NCI-H2196 (cell line): ENCODE data around the gene SPACA6.

ENCODE experiments used
- DNase-seq: peaks from one replicate; lab custom pipeline; 2025; ENCODE audit not compliant: unreplicated experiment; lab: John Stamatoyannopoulos, UW

Gene SPACA6

DNA sequence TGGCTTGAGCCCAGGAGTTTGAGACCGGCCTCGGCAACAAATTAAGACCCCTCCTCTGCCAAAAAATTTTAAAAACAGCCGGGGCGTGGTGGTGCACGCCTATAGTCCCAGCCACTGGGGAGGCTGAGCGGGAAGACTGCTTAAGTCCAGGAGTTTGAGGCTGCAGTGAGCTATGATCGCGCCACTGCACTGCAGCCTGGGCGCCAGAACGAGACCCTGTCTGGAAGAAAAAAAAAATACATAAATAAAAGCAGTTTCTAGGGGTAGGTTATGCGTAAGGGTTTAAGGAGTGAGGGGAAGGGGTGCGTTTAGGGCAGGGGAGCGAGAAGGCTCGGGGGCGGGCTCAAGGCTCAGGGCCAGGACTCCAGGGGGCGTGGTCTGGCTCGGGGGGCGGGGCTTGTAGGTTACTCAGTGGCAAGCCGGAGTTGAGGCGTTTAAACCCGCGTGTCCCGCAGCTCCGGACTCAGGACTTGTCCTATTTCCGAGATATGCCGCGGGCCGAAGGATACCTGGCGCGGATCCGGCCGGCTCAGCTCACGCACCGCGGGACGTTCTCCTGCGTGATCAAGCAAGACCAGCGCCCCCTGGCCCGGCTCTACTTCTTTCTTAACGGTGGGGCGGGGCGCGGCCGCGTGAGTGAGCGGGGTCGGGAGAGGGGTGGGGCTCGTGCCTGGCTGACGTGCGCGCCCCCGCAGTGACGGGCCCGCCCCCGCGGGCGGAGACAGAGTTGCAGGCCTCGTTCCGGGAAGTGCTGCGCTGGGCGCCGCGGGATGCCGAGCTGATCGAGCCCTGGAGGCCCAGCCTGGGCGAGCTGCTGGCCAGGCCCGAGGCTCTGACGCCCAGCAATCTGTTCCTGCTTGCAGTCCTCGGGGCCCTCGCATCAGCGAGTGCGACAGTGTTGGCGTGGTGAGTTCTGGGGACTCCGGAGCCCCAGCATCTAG lies 10.7 kb downstream of the SPACA6 start:
- peak; percentile 93 for DNase-seq

DNA sequence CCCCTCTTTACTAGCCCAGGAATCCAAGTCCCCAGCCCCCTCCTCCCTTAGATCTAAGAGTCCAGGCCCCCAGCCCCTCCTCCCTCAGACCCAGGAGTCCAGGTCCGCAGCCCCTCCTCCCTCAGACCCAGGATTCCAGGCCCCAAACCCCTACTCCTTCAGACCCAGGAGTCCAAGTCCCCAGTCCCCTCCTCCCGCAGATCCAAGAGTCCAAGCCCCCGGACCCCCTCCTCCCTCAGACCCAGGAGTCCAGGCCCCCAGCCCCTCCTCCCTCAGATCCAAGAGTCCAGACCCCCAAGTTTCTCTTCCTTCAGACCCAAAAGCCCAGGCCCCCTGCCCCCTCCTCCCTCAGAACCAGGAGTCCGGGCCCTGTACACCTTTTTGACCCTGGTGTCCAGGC lies 11.5 kb downstream of the SPACA6 start:
- no peak for DNase-seq

DNA sequence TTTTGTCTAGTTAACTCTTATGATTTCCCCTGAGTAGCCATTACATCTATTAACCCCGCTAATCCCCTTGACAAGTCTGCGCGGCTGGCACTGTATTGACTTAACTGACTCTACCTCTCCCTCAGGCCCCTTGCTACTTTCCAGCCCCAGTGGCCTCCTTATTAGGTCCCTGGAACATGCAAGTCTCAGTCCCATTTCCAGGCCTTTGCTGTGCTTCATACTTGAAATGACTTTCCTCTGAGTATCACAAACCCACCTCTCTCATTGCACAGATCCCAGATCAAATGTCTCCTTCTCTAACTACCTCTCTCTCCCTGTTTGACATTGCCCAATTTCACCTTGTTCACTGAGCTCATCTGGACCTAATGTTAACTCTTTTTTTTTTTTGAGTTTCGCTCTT lies 13.2 kb downstream of the SPACA6 start:
- DNase-seq: no peak

DNA sequence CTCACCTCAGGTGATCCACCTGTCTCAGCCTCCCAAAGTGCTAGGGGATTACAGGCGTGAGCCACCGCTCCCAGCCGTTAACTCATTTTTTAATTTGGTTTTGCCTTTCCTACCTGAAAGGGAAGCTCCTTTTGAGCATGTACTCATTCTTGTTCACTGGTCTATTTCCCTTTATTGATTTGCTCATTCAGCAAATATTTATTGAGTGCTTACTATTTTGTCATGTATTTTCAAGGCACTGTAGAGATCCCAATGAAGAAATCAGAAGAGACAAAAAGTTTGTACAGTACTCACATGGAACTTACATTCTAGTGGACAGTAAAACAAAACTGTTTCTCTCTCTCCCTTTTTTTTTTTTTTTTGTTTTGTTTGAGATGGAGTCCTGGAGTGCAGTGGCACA lies 13.8 kb downstream of the SPACA6 start:
- no peak for DNase-seq

DNA sequence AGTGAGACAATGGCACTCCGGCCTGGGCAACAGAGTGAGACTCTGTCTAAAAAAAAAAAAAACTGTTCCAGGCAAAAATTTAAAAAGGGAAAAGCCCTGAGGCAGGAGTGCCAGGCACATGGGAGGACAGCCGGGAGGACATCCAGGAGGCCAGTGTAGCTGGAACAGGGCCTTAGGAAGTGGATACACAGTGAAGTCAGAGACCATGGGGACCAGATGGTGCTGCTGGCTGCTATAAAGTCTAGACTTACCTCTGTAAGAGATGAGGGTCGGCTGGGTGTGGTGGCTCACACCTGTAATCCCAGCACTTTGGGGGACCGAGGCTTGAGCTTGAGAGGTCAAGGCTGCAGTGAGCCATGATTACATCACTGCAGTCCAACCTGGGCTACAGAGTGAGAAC lies 15.7 kb downstream of the SPACA6 start:
- DNase-seq: no peak

DNA sequence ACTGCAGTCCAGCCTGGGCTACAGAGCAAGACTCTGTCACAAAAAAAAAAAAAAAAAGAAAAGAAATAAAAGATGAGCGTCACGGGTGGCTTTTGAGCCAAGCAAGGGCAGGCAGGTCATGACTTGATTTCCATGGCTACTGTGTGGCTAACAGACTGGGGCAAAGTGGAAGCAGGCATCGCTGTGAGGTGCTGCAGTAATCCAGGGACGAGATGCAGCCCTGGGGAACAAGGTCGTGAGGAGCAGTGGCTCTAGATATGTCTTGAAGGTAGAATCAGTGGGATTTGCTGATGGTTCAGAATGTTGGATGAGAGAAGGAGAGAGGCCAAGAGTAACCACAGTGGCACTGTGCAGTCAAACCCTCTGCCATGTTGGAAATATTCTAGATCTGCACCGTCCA lies 16.4 kb downstream of the SPACA6 start:
- DNase-seq: no peak

DNA sequence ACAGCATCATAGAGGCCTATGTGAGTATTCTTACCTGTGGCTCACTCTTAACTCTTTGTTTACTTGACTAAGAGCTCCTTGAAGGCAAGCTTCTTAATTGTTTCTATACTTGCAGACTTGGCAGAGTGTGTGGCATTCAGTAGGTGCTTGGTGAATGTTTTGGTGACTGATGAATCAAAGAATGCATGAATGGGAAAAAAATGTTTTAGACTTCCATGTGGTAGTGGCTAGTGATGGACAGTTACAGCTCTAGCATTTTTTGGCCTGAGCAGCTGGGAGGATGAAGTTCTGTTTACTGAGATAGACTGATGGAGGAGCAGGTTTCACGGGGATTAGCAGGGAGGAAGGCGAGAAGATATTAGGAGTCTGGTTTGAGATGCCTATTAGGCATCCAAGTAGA lies 17.0 kb downstream of the SPACA6 start:
- no peak for DNase-seq

DNA sequence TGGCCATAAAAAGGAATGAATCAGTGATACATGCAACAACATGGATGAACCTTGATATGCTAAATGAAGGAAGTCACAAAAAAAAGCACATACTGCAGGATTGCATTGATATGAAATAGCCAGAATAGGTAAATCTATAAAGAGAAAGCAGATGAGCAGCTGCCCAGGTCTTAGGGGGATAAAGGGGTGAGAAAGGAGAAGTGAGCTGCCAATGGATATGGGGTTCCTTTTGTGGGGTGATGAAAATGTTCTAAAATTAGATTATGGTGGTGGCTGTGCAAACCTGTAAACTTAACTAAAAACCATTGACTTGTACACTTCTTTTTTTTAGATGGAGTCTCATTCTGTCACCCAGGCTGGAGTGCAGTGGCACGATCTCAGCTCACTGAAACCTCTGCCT lies 18.6 kb downstream of the SPACA6 start:
- no peak for DNase-seq

DNA sequence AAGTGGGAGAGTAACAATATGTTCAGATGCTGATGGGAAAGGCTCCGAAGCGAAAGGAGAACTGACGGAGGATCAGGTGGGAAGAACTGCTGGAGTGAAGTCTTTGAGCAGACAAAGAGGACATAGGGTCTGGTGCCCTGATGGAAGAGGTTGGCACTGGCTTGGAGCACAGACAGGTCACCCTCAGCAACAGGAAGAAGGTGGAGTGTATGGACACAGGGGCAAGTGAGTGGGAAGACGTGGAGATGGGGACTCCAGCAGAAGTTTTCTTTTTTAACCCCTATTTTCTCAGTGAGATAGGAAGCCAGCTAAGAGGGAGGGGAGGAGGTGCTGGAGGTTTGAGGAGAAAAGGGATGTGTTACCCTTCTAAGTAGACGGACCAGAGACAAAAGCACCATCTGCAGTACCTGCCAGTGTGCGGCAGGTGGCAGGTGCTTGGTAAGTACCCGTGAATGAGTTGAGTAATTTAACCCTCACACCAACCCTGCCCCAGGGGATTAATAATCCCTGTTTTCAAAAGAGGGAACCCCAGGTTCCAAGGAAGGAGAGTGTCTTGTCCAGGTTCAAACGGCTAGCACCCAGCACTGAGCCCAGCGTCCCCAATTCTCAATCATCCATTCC lies 19.4 kb downstream of the SPACA6 start:
- DNase-seq: peak; percentile 39

DNA sequence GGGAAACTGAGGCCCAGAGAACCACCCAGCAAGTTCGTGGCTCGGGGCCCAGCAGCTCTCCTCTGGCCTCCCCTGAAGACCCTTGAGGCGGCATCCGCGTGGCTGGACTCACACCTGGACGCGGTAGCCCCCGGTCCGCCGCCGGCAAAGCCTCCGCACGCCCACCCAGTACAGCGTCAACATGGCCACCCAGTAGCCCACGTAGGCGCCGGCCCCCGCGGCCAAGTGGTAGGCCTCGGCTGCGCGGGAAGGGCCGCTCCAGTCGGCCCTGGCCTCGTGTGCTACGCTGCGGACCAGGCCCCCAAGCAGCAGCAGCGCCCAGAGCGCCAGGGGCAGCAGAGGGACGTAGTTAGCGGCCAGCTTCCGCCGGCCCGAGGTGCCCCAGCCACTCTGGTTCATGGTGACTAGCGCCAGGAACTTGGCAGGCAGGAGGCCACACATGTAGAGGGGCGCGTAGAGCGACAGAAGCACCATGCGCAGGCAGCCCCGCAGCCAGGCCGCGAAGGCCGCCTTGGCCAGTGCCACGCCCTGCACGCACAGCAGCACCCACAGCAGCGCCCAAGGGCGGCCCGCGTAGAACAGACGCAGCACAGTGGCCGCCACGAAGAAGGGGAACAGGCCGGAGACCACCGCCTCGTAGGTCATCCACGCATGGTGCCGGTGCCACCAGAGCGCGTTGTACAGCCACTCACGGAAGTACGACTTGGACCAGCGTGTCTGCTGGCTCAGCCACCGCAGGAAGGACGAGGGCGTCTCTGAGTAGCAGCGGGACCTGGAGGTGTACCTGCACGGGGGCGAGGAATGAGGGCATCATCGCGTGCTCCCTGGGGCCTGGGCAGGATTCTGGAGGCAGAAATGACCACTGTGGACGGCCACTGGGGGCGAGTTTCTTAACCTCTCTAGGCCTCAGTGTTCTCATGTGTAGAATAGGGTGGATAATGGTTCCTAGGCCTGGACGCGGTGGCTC lies 20.5 kb downstream of the SPACA6 start:
- DNase-seq: no peak

DNA sequence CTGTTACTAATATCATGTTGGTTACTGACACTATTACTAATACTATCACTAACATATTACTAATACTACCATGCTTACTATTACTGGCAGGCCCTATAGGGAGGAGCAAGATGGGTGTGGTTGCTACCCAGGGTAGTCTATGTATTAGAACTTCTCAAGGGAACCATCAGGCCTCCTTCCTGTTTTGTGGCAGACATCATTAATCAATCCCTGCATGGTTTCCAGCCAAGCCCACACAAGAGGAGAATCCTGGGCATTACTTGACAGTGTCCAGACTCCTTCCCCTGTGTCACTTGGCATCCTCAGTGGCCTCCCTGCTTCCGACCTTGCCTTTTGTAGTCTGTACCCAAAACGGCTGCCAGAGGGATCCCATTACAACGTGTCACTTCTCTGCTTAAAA lies 21.7 kb downstream of the SPACA6 start:
- DNase-seq: no peak

DNA sequence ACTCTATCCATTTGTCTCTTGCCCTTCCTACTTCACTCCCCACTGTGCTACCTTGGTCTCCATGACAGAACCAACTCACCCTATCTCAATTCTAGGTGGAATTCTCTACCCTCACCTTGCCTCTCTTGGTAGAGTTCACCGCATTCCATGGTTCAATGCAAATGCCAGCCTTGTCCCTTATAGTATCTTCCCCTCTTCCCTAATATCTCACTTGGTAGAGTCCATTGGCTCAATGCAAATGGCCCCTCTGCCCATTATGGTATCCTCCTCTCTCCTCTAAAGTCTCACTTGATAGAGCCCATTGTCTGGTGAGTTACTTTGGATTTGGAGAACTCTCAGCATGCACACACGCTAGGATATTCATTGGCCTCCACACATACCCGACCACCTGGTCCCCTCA lies 22.7 kb downstream of the SPACA6 start:
- DNase-seq: no peak

DNA sequence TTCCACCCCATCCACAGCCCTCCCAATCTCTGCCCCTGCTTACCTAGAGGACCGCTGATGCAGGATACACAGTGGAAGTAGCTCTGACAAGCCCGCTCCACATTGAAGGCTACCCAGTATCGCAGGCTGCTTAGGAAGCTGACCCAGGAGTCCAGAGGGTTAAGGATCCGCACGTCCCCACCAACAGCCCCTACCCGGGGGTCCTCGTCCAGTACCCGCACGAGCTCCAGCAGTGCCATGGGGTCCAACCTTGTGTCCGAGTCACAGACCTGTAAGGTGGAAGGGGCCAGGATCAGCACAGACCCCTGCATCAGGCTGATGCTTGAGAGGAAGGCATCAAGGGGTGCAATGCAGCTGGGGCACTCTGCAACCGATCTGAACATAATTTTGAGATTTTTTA lies 23.8 kb downstream of the SPACA6 start:
- no peak for DNase-seq

DNA sequence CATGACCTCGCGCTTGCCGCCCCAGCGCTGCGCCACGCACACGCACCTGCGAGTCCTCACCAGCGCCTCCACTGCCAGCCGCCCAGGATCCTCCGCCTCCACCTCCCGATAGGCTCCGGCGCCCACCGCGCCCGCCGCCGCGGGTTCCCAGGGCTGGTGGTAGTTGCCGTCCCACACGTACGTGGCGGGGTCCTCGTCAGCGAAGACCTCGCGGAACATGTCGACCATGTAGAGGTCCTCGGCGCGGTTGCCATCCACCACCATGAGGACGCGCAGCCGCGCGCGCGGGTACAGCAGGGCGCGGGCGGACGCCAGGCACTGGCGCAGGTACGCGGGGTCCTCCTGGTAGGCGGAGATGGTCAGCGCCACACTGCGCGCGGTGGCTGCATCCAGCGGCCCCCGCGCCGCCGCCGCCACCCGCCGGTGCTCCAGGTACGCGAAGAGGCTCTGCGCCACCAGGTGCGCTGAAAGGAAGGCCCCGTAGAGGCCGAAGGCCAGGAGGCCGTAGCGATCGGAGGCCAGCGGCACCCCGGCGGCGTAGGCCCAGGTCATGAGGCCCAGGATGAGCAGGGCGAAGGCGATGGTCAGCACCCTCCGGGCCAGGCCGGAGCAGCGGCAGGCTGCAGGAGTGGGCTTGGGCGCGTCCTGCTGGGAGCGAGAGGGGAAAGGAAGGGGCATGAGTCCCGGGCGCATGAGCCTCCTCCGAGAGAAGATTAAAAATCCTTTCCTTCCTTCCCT lies 26.3 kb downstream of the SPACA6 start:
- no peak for DNase-seq

DNA sequence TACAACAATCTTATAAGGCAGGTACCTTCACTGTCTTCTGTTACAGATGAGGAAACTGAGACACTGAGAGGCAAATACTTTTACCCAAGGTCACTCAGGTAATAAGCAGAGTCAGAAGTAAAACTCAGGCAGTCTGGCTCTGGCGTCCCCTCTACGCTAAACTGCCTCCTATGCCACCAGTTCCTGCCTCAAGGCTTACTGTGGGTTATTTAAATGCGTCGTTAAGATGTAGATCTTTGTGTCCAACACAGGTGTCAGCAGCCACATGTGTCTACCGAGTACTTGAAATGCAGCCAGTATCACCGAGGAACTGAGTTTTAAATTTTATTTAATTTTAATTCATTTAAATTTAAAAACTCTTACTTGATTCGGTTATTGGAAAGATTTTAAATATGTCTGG lies 28.8 kb downstream of the SPACA6 start:
- DNase-seq: no peak

DNA sequence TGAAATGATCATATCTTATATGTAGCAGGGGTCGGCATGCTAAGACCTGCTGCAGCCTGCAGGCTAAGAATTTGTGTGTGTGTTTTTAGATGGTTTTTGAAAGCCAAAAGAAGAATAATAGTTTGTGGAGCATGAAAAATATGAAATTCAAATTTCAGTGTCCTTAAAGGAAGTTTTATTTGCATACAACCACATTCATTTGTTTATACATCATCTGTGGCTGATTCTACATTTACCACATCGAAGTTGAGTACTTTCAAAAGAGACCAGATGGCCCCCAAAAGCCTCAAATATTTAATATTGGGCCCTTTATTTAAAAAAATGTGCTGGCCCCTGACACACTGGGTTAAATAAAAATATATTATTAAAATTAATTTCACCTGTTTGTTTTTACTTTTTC lies 29.4 kb downstream of the SPACA6 start:
- no peak for DNase-seq

DNA sequence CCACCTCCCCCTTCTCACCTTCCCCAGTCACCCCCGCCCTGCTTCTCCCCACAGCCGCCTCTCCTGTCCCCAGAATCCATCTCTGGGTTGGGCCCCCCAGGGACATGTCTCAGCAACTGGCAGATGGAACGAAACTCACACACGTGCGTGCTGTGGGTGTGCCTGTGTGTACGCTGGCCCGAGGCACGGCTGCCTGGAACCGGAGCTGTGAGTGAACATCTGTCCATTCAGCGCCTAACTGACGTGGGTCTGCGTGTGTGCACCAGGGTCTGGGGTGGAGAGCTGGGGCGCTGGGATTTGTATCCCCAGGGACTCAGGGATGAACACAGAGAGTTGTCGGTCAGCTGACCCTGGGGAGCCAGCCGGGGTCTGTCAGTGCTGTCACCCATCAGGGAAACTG lies 31.4 kb downstream of the SPACA6 start:
- no peak for DNase-seq

DNA sequence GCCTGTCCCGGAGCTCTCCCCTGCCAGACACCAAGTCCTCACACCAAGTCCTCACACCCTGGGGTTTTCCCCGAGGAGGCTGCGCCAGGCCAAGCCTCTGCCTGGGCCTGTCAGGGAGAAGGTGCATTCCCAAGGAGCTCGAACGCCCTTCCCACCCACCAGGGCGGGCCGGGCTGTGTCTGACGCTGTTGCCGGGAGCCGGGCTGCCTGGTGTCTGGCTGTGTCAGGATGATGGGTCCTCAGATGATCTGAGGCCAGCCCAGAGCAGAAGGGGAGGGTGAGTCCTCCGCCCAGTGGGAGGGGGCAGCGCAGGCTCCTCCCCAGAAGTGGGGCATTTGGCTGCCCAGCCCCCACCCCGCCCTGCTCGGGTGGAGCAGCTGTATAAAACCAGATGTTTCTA lies 32.9 kb downstream of the SPACA6 start:
- DNase-seq: no peak

DNA sequence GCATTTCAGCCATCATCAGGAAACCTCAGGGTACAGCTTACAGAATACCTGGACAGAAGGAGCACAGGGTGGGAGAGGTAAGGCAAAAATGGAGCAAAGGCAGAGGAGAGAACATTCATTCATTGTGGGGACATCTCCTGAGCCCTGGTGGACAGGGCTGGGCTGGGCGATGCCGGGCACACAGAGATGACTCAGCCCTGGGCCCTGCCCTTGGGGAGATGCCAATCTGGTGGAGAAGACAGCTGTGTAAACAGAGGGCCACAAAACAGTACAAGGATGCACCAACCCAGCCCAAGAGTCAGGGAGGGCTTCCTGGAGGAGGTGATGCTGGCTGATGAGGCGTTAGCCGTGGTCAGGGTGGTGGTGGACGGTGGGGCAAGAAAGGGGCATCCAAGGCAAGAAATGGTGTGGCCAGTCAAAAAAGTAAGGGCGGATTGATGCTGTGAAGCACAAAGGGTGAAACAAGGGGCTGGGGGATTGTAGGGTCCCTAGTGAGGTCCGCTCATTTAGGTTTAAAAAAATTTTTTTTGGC lies 34.3 kb downstream of the SPACA6 start:
- no peak for DNase-seq

DNA sequence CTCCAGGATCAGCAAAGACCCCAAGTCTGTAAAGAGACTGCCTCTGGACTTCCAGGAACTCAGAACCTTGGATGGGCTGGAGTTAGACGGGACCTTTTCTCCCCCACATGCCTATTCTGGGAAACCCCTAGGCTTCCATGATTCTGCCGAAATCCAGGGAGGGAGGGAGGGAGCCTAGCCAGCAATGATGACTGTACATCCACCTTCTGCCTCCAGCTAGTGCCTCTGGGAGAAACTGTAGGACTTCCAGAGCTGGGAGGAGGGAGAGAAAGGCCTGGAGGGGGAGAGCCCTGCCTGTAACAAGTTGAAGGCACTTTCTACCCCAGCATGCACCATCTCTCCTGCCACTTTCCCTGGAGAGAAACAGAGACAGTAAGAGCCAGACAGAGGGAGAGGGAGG lies 36.7 kb downstream of the SPACA6 start:
- DNase-seq: no peak
